Glutamatergic neuron (in vitro differentiated cells): ENCODE results near the gene SPOCK2. TPM values are rescaled to one million over a fixed set of nuclear protein-coding genes. Genes with fewer than 3 reads are reported as not detected.

Source experiments
- DNase-seq: peaks from one replicate; pipeline ENCODE4 v3.0.0; 2022
- H3K27ac Mint-ChIP-seq: one replicate; pipeline ENCODE4 v1.8.0; 2020; ENCODE audit warnings: mild to moderate bottlenecking, mixed read lengths, inconsistent platforms; ENCODE audit not compliant: unreplicated experiment
- H3K27me3 Mint-ChIP-seq: one replicate; pipeline ENCODE4 v1.8.0; 2020; ENCODE audit warnings: mild to moderate bottlenecking, moderate library complexity, mixed read lengths, inconsistent platforms; ENCODE audit not compliant: unreplicated experiment
- H3K36me3 Mint-ChIP-seq: one replicate; pipeline ENCODE4 v1.8.0; 2020; ENCODE audit warnings: mild to moderate bottlenecking, mixed read lengths, inconsistent platforms; ENCODE audit not compliant: unreplicated experiment
- H3K4me1 Mint-ChIP-seq: one replicate; pipeline ENCODE4 v1.8.0; 2020; ENCODE audit warnings: mild to moderate bottlenecking, low read depth, mixed read lengths, inconsistent platforms; ENCODE audit not compliant: unreplicated experiment
- H3K4me3 Mint-ChIP-seq: one replicate; pipeline ENCODE4 v1.8.0; 2020; ENCODE audit warnings: mild to moderate bottlenecking, mixed read lengths, inconsistent platforms; ENCODE audit not compliant: unreplicated experiment
- H3K9me3 Mint-ChIP-seq: one replicate; pipeline ENCODE4 v1.8.0; 2020; ENCODE audit warnings: mild to moderate bottlenecking, moderate library complexity, mixed read lengths, inconsistent platforms; ENCODE audit not compliant: unreplicated experiment
- CTCF ChIP-seq: fragments of 200-600 bp; sonication (generic); IDR thresholded peaks from one replicate; pipeline ENCODE4 v1.5.0; 2021; ENCODE audit not compliant: partially characterized antibody, unreplicated experiment
- total RNA-seq: library from RNA; stranded (reverse); fragmentation: NEBNext Ultra II Directional; extraction: Animal tissue kit (Norgen Biotek cat#: 25700); gene quantifications from one replicate; pipeline ENCODE4 v1.2.1, GENCODE V29; 2021; ENCODE audit not compliant: unreplicated experiment

Gene SPOCK2
- total RNA-seq, 1 donor from 2014 or later, result 362 TPM

- Mint-ChIP-seq H3K4me1 (no peaks in the 10 kb centered on the region), H3K27me3 (peaks cover 1% of the 10 kb centered on the region), H3K9me3 (no peaks in the 10 kb centered on the region), H3K27ac (no peak overlapping the region), H3K36me3 (peaks cover 4% of the 10 kb centered on the region), H3K4me3 (no peak overlapping the region)
- no peak for DNase-seq
- no peak for TF ChIP-seq CTCF
Measured at GRCh38 chr10:72020914-72021809, 67.2 kb downstream of the SPOCK2 start.

- no peak overlapping the region for H3K27ac Mint-ChIP-seq
- H3K27me3 Mint-ChIP-seq, result peaks cover 1% of the 10 kb centered on the region
- H3K9me3 Mint-ChIP-seq, result no peaks in the 10 kb centered on the region
- DNase-seq, result no peak
- H3K36me3 Mint-ChIP-seq, result peaks cover 4% of the 10 kb centered on the region
- no peak overlapping the region for H3K4me3 Mint-ChIP-seq
- H3K4me1 Mint-ChIP-seq, result no peaks in the 10 kb centered on the region
- TF ChIP-seq CTCF, result no peak
Measured at GRCh38 chr10:72019085-72019876, 69.1 kb downstream of the SPOCK2 start.

DNA sequence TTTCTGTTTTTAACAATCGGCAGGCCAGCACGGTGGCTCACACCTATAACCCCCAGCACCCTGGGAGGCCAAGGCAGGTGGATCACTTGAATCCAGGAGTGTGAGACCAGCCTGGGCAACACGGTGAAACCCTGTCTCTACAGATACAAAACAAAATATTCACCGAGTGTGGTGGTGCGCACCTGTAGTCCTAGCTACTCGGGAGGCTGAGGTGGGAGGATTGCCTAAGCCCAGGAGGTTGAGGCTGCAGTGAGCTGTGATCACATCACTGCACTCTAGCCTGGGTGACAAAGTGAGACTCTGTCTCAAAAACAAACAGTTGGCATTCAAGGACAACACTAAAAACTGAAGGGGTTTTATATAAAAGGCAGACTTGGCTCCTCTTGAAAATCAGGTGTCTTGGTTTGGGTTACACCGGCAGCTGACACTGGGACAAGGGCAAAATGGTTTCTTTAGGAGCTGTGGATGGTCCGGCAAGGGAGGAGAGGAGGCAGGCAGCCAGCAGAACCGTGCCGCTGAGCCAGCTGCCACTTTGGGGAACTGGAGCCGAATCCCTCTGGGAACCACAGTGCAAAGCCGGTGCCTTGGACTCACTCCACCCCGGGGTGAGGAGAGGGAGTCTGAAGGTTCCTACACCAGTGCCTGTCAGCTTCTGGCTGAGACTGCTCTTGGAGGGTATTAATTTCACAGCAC, 71.6 kb downstream of the SPOCK2 start:
- H3K4me3 Mint-ChIP-seq, result no peak overlapping the region
- H3K9me3 Mint-ChIP-seq, result peaks cover 3% of the 10 kb centered on the region
- H3K36me3 Mint-ChIP-seq, result peaks cover 4% of the 10 kb centered on the region
- H3K4me1 Mint-ChIP-seq, result peaks cover 16% of the 10 kb centered on the region
- TF ChIP-seq CTCF, result no peak
- no peak overlapping the region for H3K27ac Mint-ChIP-seq
- no peak for DNase-seq
- H3K27me3 Mint-ChIP-seq, result peaks cover 1% of the 10 kb centered on the region

DNA sequence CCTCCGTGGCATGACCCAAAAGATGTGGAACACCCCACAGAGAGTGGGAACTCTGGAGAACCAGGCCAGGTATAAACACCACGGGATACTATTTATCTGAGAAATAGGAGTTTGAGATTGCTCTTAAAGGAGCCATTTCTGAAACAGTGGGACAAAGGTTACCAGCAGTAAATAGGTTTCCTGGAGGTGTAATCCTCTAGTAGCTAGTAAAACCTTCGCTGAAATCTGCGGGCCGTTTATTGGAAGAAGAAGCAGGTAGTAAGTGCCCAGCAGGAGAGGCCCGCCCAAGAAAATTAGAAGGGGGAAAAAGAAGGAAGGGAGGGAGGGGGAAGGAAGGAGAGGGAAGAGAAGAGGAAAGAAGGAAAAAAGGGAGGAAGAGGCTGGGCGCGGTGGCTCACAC, 72.5 kb downstream of the SPOCK2 start:
- H3K4me3 Mint-ChIP-seq, result no peak overlapping the region
- no peak overlapping the region for H3K27ac Mint-ChIP-seq
- H3K9me3 Mint-ChIP-seq, result peaks cover 4% of the 10 kb centered on the region

More for the DNA sequence above, 72.5 kb downstream of the SPOCK2 start:
- H3K4me1 Mint-ChIP-seq, result peaks cover 16% of the 10 kb centered on the region
- H3K36me3 Mint-ChIP-seq, result peaks cover 4% of the 10 kb centered on the region
- TF ChIP-seq CTCF, result no peak
- DNase-seq, result no peak
- H3K27me3 Mint-ChIP-seq, result peaks cover 1% of the 10 kb centered on the region
